SK-N-MC (cell line): Measurements from ENCODE around the gene KCNG2.

Experiments used
- DNase-seq: peaks from one replicate; pipeline ENCODE4 v3.0.0-alpha.2; 2011; ENCODE audit warnings: low read depth, low spot score
- H3K27ac ChIP-seq: fragments of 200-600 bp; sonication (generic); 2 replicates; pipeline ENCODE4 v1.5.1; 2016; ENCODE audit warnings: mixed run types
- H3K36me3 ChIP-seq: fragments of 200-600 bp; sonication (generic); 2 replicates; pipeline ENCODE4 v1.6.1; 2017; ENCODE audit warnings: antibody characterized with exemption, low read length, mixed read lengths; ENCODE audit not compliant: insufficient read depth
- H3K4me3 ChIP-seq: fragments of 200-600 bp; sonication (generic); 2 replicates; pipeline ENCODE4 v1.5.1; 2016
- H3K9ac ChIP-seq: fragments of 200-600 bp; sonication (generic); 2 replicates; pipeline ENCODE4 v1.8.0; 2017; ENCODE audit warnings: mixed run types, mixed read lengths; ENCODE audit not compliant: insufficient read length
- H3K9me3 ChIP-seq: fragments of 200-600 bp; sonication (generic); 2 replicates; pipeline ENCODE4 v1.6.1; 2017; ENCODE audit warnings: low read depth, mild to moderate bottlenecking, antibody characterized with exemption, low read length, moderate library complexity, mixed read lengths
- EZH2 ChIP-seq: fragments of 200-600 bp; sonication (generic); IDR thresholded peaks from one replicate; pipeline ENCODE4 v1.6.1; 2017; ENCODE audit warnings: antibody characterized with exemption
- FOXP2 ChIP-seq: optimal IDR thresholded peaks from 2 replicates; pipeline ENCODE3; 2011; ENCODE audit warnings: mild to moderate bottlenecking, moderate library complexity; ENCODE audit not compliant: insufficient read depth; ENCODE audit errors: extremely low read length, control extremely low read depth
- POLR2AphosphoS5 ChIP-seq: IDR thresholded peaks from 2 replicates; pipeline ENCODE4 v1.6.1; 2012; ENCODE audit warnings: mild to moderate bottlenecking, low read depth, low read length, borderline replicate concordance

Gene KCNG2

GRCh38 chr18:79890674-79891073 is 92.9 kb downstream of the KCNG2 start:
- no peak for DNase-seq
- H3K9me3 ChIP-seq = no peaks in the 10 kb centered on the region
- H3K36me3 ChIP-seq = no peaks in the 10 kb centered on the region
- TF ChIP-seq EZH2 (no peak), FOXP2 (no peak), POLR2AphosphoS5 (no peak)
- no peak overlapping the region for H3K4me3 ChIP-seq
- no peak overlapping the region for H3K27ac ChIP-seq
- H3K9ac ChIP-seq = no peak overlapping the region

GRCh38 chr18:79896738-79897137 is 99.0 kb downstream of the KCNG2 start:
- no peaks in the 10 kb centered on the region for H3K9me3 ChIP-seq
- no peak overlapping the region for H3K9ac ChIP-seq
- TF ChIP-seq FOXP2 = no peak
- TF ChIP-seq EZH2 = no peak
- TF ChIP-seq POLR2AphosphoS5 = no peak
- H3K4me3 ChIP-seq = no peak overlapping the region
- no peak overlapping the region for H3K27ac ChIP-seq
- H3K36me3 ChIP-seq = no peaks in the 10 kb centered on the region
- DNase-seq = no peak

- H3K4me3 ChIP-seq = no peak overlapping the region
- no peak for DNase-seq
- no peaks in the 10 kb centered on the region; the same call in 1 of the 2 replicates for H3K36me3 ChIP-seq
- no peak overlapping the region for H3K27ac ChIP-seq
- no peak overlapping the region for H3K9ac ChIP-seq
- no peaks in the 10 kb centered on the region for H3K9me3 ChIP-seq
- TF ChIP-seq POLR2AphosphoS5 (no peak), FOXP2 (no peak), EZH2 (no peak)
Observed at GRCh38 chr18:79897940-79898625, 100.3 kb downstream of the KCNG2 start.

- Histone ChIP-seq H3K9me3 (no peaks in the 10 kb centered on the region), H3K9ac (no peak overlapping the region), H3K36me3 (no peaks in the 10 kb centered on the region; the same call in 1 of the 2 replicates)
Observed at GRCh38 chr18:79898952-79899608, 101.3 kb downstream of the KCNG2 start.

GRCh38 chr18:79899609-79900445 is 102.1 kb downstream of the KCNG2 start:
- no peak for TF ChIP-seq FOXP2
- no peak for TF ChIP-seq POLR2AphosphoS5
- TF ChIP-seq EZH2 = no peak
- no peak for DNase-seq
- Histone ChIP-seq H3K9ac (no peak overlapping the region), H3K36me3 (no peaks in the 10 kb centered on the region; the same call in 1 of the 2 replicates), H3K27ac (no peak overlapping the region), H3K4me3 (no peak overlapping the region), H3K9me3 (no peaks in the 10 kb centered on the region)

More at GRCh38 chr18:79898952-79899608, 101.3 kb downstream of the KCNG2 start:
- H3K4me3 ChIP-seq = no peak overlapping the region
- TF ChIP-seq FOXP2 (no peak), POLR2AphosphoS5 (no peak), EZH2 (no peak)
- H3K27ac ChIP-seq = no peak overlapping the region
- DNase-seq = no peak

GRCh38 chr18:79900610-79901570 is 103.2 kb downstream of the KCNG2 start:
- no peak overlapping the region for H3K4me3 ChIP-seq
- H3K9me3 ChIP-seq = no peaks in the 10 kb centered on the region
- no peaks in the 10 kb centered on the region; the same call in 1 of the 2 replicates for H3K36me3 ChIP-seq
- no peak overlapping the region for H3K27ac ChIP-seq
- TF ChIP-seq POLR2AphosphoS5 (no peak; the same call in 1 of the 2 replicates), EZH2 (no peak), FOXP2 (no peak)
- DNase-seq = no peak
- H3K9ac ChIP-seq = no peak overlapping the region

- H3K9me3 ChIP-seq = no peaks in the 10 kb centered on the region
- H3K36me3 ChIP-seq = no peaks in the 10 kb centered on the region; the same call in 1 of the 2 replicates
- no peak for TF ChIP-seq FOXP2
- TF ChIP-seq EZH2 = no peak
- no peak for TF ChIP-seq POLR2AphosphoS5
- DNase-seq = no peak
- no peak overlapping the region for H3K27ac ChIP-seq
- H3K4me3 ChIP-seq = no peak overlapping the region
- H3K9ac ChIP-seq = no peak overlapping the region
Observed at GRCh38 chr18:79901665-79902064, 103.9 kb downstream of the KCNG2 start.

- no peak overlapping the region for H3K4me3 ChIP-seq
- no peak overlapping the region for H3K27ac ChIP-seq
- no peak overlapping the region for H3K9ac ChIP-seq
- TF ChIP-seq POLR2AphosphoS5 (no peak), EZH2 (no peak), FOXP2 (no peak)
- DNase-seq = no peak
- no peaks in the 10 kb centered on the region for H3K9me3 ChIP-seq
- no peaks in the 10 kb centered on the region; the same call in 1 of the 2 replicates for H3K36me3 ChIP-seq
Observed at GRCh38 chr18:79902075-79902474, 104.3 kb downstream of the KCNG2 start.
